ENCODE measurements around the gene PACRG. TPM values are rescaled to one million over a fixed set of nuclear protein-coding genes. Genes with fewer than 3 reads are reported as not detected.

The PACRG gene
- total and polyA plus RNA-seq, 2 of the 8 experiments (the other 6 are each of a cell fraction or from before 2014, with no cell fraction given) = 0.44 to 0.54 TPM

DNA sequence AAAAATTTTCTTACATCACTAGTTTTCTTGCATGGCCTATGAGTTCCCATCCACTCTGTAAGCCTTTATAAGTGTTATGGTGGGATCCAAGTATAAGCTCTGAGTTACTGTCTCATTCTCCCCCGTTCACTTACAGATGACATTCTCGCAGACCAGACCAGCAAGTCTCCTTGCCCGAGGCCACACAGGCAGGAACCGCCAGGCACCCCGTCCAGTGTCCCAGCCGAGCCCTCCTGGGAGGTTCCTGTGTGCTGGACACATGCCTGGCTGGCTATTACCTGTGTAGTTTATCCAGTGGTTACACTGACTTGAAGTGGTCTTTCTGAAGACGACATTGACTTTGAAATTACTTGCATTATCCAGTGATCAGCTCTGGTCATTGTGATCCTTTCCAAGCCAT, 451.9 kb downstream of the PACRG start:
- no peak overlapping the region for H4K8ac ChIP-seq (ENCODE audit: extremely low read depth, insufficient read depth, low read length)
- H3K36me3 ChIP-seq (ENCODE audit: control insufficient read depth in 2 of 4, insufficient read depth in 4 of 4, low read length in 3 of 4) = no peaks in the 10 kb centered on the region
- no peaks in the 10 kb centered on the region for H4K20me1 ChIP-seq (replicated peaks in 1 of 2; ENCODE audit: control insufficient read depth in 1 of 2, insufficient read depth in 2 of 2, low read length in 2 of 2)
- H3K14ac ChIP-seq (ENCODE audit: insufficient read length) = no peak overlapping the region
- DNase-seq (ENCODE audit: low read depth in 1 of 2, low spot score in 2 of 2) = no peak
- no peak overlapping the region for H3K23ac ChIP-seq (ENCODE audit: insufficient read length)
- peak overlapping the region; percentile 14; the same call in 1 of the 2 replicates for H2BK5ac ChIP-seq (ENCODE audit: low read depth, low read length)
- CTCF ChIA-PET (ENCODE audit: partially characterized antibody) = interaction anchor here (0.6 to 1.7 kb wide), 8 partner anchors 9 to 370 kb away, joined by 3 to 4 read pairs (median 3); no protein-coding TSS in a partner anchor
- H2BK20ac ChIP-seq (ENCODE audit: low read length) = peak overlapping the region; percentile 26; the same call in 1 of the 2 replicates
- no peak overlapping the region for H3K27ac ChIP-seq (ENCODE audit: low read depth, low read length)
- H2AK5ac ChIP-seq (ENCODE audit: low read depth, low read length) = no peak overlapping the region
- TF ChIP-seq EP300 (IDR thresholded peaks at IDR 0.05; ENCODE audit: borderline replicate concordance in 1 of 2, low read depth in 2 of 2, low read length in 2 of 2) = no peak
- no peak for TF ChIP-seq EZH2 (IDR thresholded peaks at IDR 0.05; ENCODE audit: low read depth, low read length, severe bottlenecking)
- no peak for TF ChIP-seq POLR2A (IDR thresholded peaks at IDR 0.05; ENCODE audit: control extremely low read depth in 1 of 2, low read depth in 2 of 2, low read length in 2 of 2)
- TF ChIP-seq KDM5A (IDR thresholded peaks at IDR 0.05; ENCODE audit: low read length) = no peak
- no peak for TF ChIP-seq ATF3 (IDR thresholded peaks at IDR 0.05; ENCODE audit: insufficient read depth, low read depth, low read length)
- TF ChIP-seq, protein P1, sequence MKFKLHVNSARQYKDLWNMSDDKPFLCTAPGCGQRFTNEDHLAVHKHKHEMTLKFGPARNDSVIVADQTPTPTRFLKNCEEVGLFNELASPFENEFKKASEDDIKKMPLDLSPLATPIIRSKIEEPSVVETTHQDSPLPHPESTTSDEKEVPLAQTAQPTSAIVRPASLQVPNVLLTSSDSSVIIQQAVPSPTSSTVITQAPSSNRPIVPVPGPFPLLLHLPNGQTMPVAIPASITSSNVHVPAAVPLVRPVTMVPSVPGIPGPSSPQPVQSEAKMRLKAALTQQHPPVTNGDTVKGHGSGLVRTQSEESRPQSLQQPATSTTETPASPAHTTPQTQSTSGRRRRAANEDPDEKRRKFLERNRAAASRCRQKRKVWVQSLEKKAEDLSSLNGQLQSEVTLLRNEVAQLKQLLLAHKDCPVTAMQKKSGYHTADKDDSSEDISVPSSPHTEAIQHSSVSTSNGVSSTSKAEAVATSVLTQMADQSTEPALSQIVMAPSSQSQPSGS (IDR thresholded peaks at IDR 0.05; ENCODE audit: low read length) = no peak
- TF ChIP-seq GABPA (IDR thresholded peaks at IDR 0.05; ENCODE audit: borderline replicate concordance, insufficient read depth, low read length) = no peak
- no peak for TF ChIP-seq YY1 (IDR thresholded peaks at IDR 0.05; ENCODE audit: low read depth, low read length)
- no peak for TF ChIP-seq CREB1 (IDR thresholded peaks at IDR 0.05)
- no peak for TF ChIP-seq GTF2F1 (IDR thresholded peaks at IDR 0.05; ENCODE audit: borderline replicate concordance, low read depth, low read length)
- TF ChIP-seq KDM1A (IDR thresholded peaks at IDR 0.05; ENCODE audit: borderline replicate concordance, low read length) = no peak
- H2BK15ac ChIP-seq (ENCODE audit: low read length) = no peak overlapping the region
- H3K79me1 ChIP-seq (ENCODE audit: low read depth, low read length) = no peaks in the 10 kb centered on the region
- H2BK12ac ChIP-seq (ENCODE audit: low read depth, low read length) = no peak overlapping the region
- H3K56ac ChIP-seq (replicated peaks; ENCODE audit: insufficient read length, low read depth, low read length) = no peak overlapping the region
- 94% methylated on average over 7 of the region's 7 CpGs; no CpG with 5 or more reads in 1 of the 2 experiments for WGBS, 2 experiments (ENCODE audit: extremely low coverage in 1 of 2, insufficient coverage in 1 of 2, insufficient read length in 1 of 2, insufficient replicate concordance in 2 of 2, low coverage in 1 of 2, low lambda C conversion rate in 2 of 2, missing lambda C conversion rate in 1 of 2)
- no peak overlapping the region for H3K4me2 ChIP-seq (ENCODE audit: insufficient read depth in 1 of 2, low read depth in 2 of 2, low read length in 2 of 2)
- H3K23me2 ChIP-seq (ENCODE audit: low read depth, low read length) = no peaks in the 10 kb centered on the region
- H3K79me2 ChIP-seq (ENCODE audit: control insufficient read depth in 1 of 2, insufficient read depth in 2 of 2, low read length in 2 of 2) = no peaks in the 10 kb centered on the region
- no peak overlapping the region for H3K4ac ChIP-seq (replicated peaks; ENCODE audit: insufficient read length, low read depth, low read length)
- no peak overlapping the region for H4K5ac ChIP-seq (ENCODE audit: insufficient read length, low read depth, low read length)
- no peak overlapping the region for H2AFZ ChIP-seq (ENCODE audit: low read length)
- no peak overlapping the region for H3K4me3 ChIP-seq (ENCODE audit: extremely low read depth in 1 of 4, insufficient read depth in 2 of 4, low read depth in 3 of 4, low read length in 4 of 4)
- no peaks in the 10 kb centered on the region for H3K27me3 ChIP-seq (replicated peaks in 1 of 4; ENCODE audit: control insufficient read depth in 3 of 4, extremely low read depth in 1 of 4, insufficient read depth in 3 of 4, low read length in 3 of 4)
- no peaks in the 10 kb centered on the region for H3K9me3 ChIP-seq (ENCODE audit: insufficient read depth in 2 of 2, low read depth in 1 of 2, low read length in 1 of 2)
- H3K4me1 ChIP-seq (replicated peaks in 1 of 4; ENCODE audit: control insufficient read depth in 3 of 4, insufficient read depth in 4 of 4, low read length in 3 of 4) = peaks cover 0 to 8% (median 5%) of the 10 kb centered on the region in 4 experiments; a peak in 2 of 7 replicates
- H2BK120ac ChIP-seq (replicated peaks; ENCODE audit: low read depth, low read length) = no peak overlapping the region
- H3K18ac ChIP-seq (ENCODE audit: extremely low read depth, low read length) = no peak overlapping the region
- no peak overlapping the region for H3K9ac ChIP-seq (replicated peaks in 1 of 4; ENCODE audit: extremely low read depth in 1 of 4, low read depth in 3 of 4, low read length in 3 of 4)
- no peak overlapping the region for H4K91ac ChIP-seq (replicated peaks; ENCODE audit: insufficient read length, low read length)
- FAIRE-seq = no peak
- POLR2A ChIA-PET (ENCODE audit: partially characterized antibody) = no interaction called here
